Measurements from ENCODE around the gene DCPS. TPM values are rescaled to one million over a fixed set of nuclear protein-coding genes. Genes with fewer than 3 reads are reported as not detected.
"Not testable (repeated sequence)": the region's sequence is repeated elsewhere in the genome, so short reads cannot be mapped to it uniquely, and the experiment has no call there.

Gene DCPS
- total RNA-seq, 4 donors from 2014 or later: 6.7 to 23.9 (median 7.9) TPM

DNA sequence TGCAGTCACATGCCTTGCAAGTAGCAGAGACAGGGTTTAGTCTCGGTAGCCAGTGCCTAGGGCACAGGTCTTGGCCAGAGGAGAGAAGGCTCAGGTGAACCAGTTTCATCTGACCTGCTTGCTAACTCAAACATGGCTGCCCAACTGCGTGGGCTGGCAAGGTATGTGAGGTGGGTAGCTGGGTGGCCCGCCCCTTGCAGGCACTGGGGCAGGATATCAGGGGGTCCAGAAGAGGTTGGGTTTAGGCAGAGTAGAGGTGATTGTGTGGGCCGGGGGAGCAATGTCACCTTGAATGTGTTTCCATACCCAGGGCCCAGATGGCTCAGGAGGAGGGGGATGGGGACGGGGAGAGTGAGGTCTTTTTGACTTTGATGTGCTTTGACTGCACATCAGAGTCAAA lies 89.3 kb downstream of the DCPS start:
- Histone ChIP-seq H3K36me3 (no peaks in the 10 kb centered on the region), H3K27ac (peak overlapping the region in 1 of 4 donors; percentile 22), H3K27me3 (no peaks in the 10 kb centered on the region), H3K4me3 (no peak overlapping the region), H3K4me1 (peaks cover 0 to 14% (median 0%) of the 10 kb centered on the region in 4 donors), H3K9me3 (no peaks in the 10 kb centered on the region)
- TF ChIP-seq, protein P1, sequence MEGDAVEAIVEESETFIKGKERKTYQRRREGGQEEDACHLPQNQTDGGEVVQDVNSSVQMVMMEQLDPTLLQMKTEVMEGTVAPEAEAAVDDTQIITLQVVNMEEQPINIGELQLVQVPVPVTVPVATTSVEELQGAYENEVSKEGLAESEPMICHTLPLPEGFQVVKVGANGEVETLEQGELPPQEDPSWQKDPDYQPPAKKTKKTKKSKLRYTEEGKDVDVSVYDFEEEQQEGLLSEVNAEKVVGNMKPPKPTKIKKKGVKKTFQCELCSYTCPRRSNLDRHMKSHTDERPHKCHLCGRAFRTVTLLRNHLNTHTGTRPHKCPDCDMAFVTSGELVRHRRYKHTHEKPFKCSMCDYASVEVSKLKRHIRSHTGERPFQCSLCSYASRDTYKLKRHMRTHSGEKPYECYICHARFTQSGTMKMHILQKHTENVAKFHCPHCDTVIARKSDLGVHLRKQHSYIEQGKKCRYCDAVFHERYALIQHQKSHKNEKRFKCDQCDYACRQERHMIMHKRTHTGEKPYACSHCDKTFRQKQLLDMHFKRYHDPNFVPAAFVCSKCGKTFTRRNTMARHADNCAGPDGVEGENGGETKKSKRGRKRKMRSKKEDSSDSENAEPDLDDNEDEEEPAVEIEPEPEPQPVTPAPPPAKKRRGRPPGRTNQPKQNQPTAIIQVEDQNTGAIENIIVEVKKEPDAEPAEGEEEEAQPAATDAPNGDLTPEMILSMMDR (IDR thresholded peaks at IDR 0.05): no peak
- no peak for TF ChIP-seq POLR2A (IDR thresholded peaks at IDR 0.05)
- no peak for DNase-seq

DNA sequence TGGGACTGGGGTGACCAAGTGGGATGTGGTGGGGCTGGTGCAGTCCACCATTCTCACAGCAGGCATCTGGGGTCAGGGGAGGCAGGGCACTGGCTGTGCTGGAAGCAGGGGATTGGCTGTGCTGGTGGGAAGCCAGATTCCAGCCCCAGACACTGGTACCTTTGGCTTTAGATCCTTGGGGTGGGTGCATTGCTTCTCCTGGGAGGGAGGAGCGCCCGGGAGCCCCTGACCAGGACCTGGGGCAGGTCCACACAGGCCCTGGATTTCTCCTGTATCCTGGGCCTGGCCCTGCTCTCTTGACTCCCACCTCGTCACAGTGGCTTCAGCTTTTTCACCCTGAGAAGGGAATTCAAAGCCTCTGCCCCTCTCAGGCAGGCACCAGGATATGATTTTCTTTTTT lies 90.2 kb downstream of the DCPS start:
- H3K27me3 ChIP-seq: no peaks in the 10 kb centered on the region
- H3K36me3 ChIP-seq: no peaks in the 10 kb centered on the region
- H3K4me1 ChIP-seq: peaks cover 0 to 14% (median 0%) of the 10 kb centered on the region in 4 donors
- H3K9me3 ChIP-seq: no peaks in the 10 kb centered on the region
- DNase-seq: no peak
- no peak for TF ChIP-seq POLR2A (IDR thresholded peaks at IDR 0.05)
- TF ChIP-seq, protein P1 (IDR thresholded peaks at IDR 0.05): no peak
- no peak overlapping the region for H3K27ac ChIP-seq
- H3K4me3 ChIP-seq: no peak overlapping the region

DNA sequence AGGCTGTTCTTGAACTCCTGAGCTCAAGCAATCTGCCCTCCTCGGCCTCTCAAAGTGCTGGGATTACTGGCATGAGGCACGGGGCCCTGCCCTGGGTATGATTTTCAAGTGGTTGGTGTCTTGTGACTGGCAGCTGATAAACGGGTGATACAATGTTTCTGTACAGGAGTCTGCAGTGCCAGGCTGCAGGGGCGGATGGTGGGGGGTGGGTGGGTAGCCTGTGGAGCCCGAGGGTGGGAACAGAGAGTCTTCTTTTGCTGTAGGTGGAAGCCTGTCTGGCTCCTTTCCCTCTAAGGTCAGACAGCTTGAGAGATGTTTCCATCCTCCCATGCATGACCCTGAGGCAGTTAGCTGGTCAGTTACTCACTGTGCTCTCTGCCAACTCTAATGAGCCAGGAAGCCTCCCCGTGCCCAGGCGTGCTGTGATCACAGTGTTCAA lies 90.8 kb downstream of the DCPS start:
- not testable (repeated sequence) for H3K4me3 ChIP-seq, H3K9me3 ChIP-seq, H3K27me3 ChIP-seq, H3K36me3 ChIP-seq, H3K27ac ChIP-seq, DNase-seq
- peaks cover 0 to 14% (median 0%) of the 10 kb centered on the region in 4 donors for H3K4me1 ChIP-seq

Small RNAs within 50 kb of the gene (small RNA-seq; reads per million reads assigned to genes)
- gene AP001318.3: 0 reads per million in 2 donors

Other genes starting within 250 kb of the DCPS start
- gene CDON, start 241.2 kb upstream of the DCPS start, total RNA-seq: 1 to 10 TPM; 1.9 to 8.0 (median 3.8) TPM
- gene RPUSD4, start 92.4 kb upstream of the DCPS start, total RNA-seq: 10 to 100 TPM; 11.7 to 35.3 (median 23.6) TPM
- 10 to 100 TPM; 22.9 to 36.9 (median 29.5) TPM for gene FAM118B, start 92.3 kb upstream of the DCPS start, total RNA-seq
- gene SRPRA, start 35.2 kb upstream of the DCPS start, total RNA-seq: 100 to 1,000 TPM in 2 of 4 donors, 10 to 100 TPM in 2; 82.9 to 109 (median 97.9) TPM
- 10 to 100 TPM; 15.9 to 47.9 (median 22.9) TPM for gene FOXRED1, start 34.9 kb upstream of the DCPS start, total RNA-seq
- 10 to 100 TPM; 14.9 to 35.8 (median 31.8) TPM for gene TIRAP, start 21.0 kb upstream of the DCPS start, total RNA-seq
- gene ST3GAL4, start 51.6 kb downstream of the DCPS start, total RNA-seq: 10 to 100 TPM in 1 of 4 donors, 1 to 10 TPM in 3; 1.1 to 14.0 (median 8.6) TPM

Data from Peyer's patch (tissue), 4 donors.